Breast epithelium (tissue), 4 donors: Measurements from ENCODE around the gene UQCRQ. TPM values are rescaled to one million over a fixed set of nuclear protein-coding genes. Genes with fewer than 3 reads are reported as not detected.
"Not testable (repeated sequence)": the region's sequence is repeated elsewhere in the genome, so short reads cannot be mapped to it uniquely, and the experiment has no call there.

Source experiments
- DNase-seq, 2 donors: peaks; one replicate each; pipeline ENCODE4 v3.0.0-alpha.2; 2019; ENCODE audit warnings: low spot score in 2 of 2
- H3K27ac ChIP-seq, 2 donors: fragments of 200-600 bp; sonication (generic) in 1 of 2; one replicate each; pipeline ENCODE4 v1.5.1; 2016 to 2019; ENCODE audit warnings: mild to moderate bottlenecking in 1 of 2
- H3K27me3 ChIP-seq, 2 donors: fragments of 200-600 bp; sonication (generic) in 1 of 2; one replicate each; pipeline versions ENCODE4 v1.5.1 to v1.6.0; 2017 to 2019; ENCODE audit warnings: control low read depth in 1 of 2, mild to moderate bottlenecking in 1 of 2
- H3K36me3 ChIP-seq: fragments of 200-600 bp; one replicate; pipeline ENCODE4 v1.5.1; 2019
- H3K4me1 ChIP-seq, 2 donors: fragments of 200-600 bp; sonication (generic); one replicate each; pipeline ENCODE4 v1.5.1; 2016 to 2019; ENCODE audit warnings: control low read depth in 1 of 2
- H3K4me3 ChIP-seq, 3 donors: fragments of 200-600 bp; sonication (generic); 1 replicate in 2 of 3; 2 replicates in 1 of 3; pipeline ENCODE4 v1.5.1; 2016 to 2019; ENCODE audit warnings: mild to moderate bottlenecking in 3 of 3, moderate library complexity in 2 of 3
- H3K9me3 ChIP-seq, 2 donors: fragments of 200-600 bp; sonication (generic) in 1 of 2; one replicate each; pipeline ENCODE4 v1.5.1; 2016 to 2019; ENCODE audit warnings: control low read depth in 1 of 2
- CTCF ChIP-seq, 3 donors: fragments of 450-650 bp; IDR thresholded peaks; one replicate each; pipeline ENCODE4 v1.5.1; 2016 to 2017; ENCODE audit warnings: antibody characterized with exemption in 3 of 3, mild to moderate bottlenecking in 3 of 3, moderate library complexity in 3 of 3
- POLR2A ChIP-seq: fragments of 450-650 bp; IDR thresholded peaks from one replicate; pipeline ENCODE4 v1.6.1; 2016; ENCODE audit warnings: antibody characterized with exemption, mild to moderate bottlenecking, moderate library complexity
- POLR2AphosphoS5 ChIP-seq, 3 donors: sonication (generic); formaldehyde crosslinking; IDR thresholded peaks; one replicate each; pipeline ENCODE4 v1.6.1; 2017; ENCODE audit warnings: antibody characterized with exemption in 3 of 3
- intact Hi-C: fragments of 100-400 bp; cut with DNase I; formaldehyde crosslinking; loops from one replicate; pipeline ENCODE4 v1.15.1; 2023; ENCODE audit warnings: low total_unique reads
- total RNA-seq, 3 donors: library from RNA; depleted of rRNA; stranded (reverse); fragments of >200 nt; gene quantifications; one replicate each; pipeline ENCODE4 v1.1.0, GENCODE V29; 2016

UQCRQ gene
- total RNA-seq, 3 donors from 2014 or later: 106 to 184 (median 150) TPM

- intact Hi-C loops: no loop called here
- no peak overlapping the region for H3K27ac ChIP-seq
- TF ChIP-seq POLR2AphosphoS5 (IDR thresholded peaks at IDR 0.05): no peak
- TF ChIP-seq POLR2A: no peak
- no peak for TF ChIP-seq CTCF (IDR thresholded peaks at IDR 0.05)
- no peaks in the 10 kb centered on the region for H3K9me3 ChIP-seq
- DNase-seq: no peak
- H3K36me3 ChIP-seq: no peaks in the 10 kb centered on the region
- no peaks in the 10 kb centered on the region for H3K4me1 ChIP-seq
- no peaks in the 10 kb centered on the region for H3K27me3 ChIP-seq
- H3K4me3 ChIP-seq: no peak overlapping the region
Measured at GRCh38 chr5:132849347-132849746, 17.1 kb upstream of the UQCRQ start.

- H3K27ac ChIP-seq: no peak overlapping the region
- H3K36me3 ChIP-seq: no peaks in the 10 kb centered on the region
- DNase-seq: no peak
- intact Hi-C loops: no loop called here
- no peaks in the 10 kb centered on the region for H3K4me1 ChIP-seq
- TF ChIP-seq POLR2AphosphoS5 (IDR thresholded peaks at IDR 0.05) (no peak), CTCF (IDR thresholded peaks at IDR 0.05) (no peak), POLR2A (no peak)
- no peak overlapping the region for H3K4me3 ChIP-seq
- H3K9me3 ChIP-seq: no peaks in the 10 kb centered on the region
- H3K27me3 ChIP-seq: no peaks in the 10 kb centered on the region
Measured at GRCh38 chr5:132850066-132850465, 16.4 kb upstream of the UQCRQ start.

GRCh38 chr5:132853323-132853722 lies 13.1 kb upstream of the UQCRQ start:
- H3K4me1 ChIP-seq: no peaks in the 10 kb centered on the region
- H3K9me3 ChIP-seq: no peaks in the 10 kb centered on the region
- no peak overlapping the region for H3K4me3 ChIP-seq
- intact Hi-C loops: no loop called here
- no peak for TF ChIP-seq POLR2AphosphoS5 (IDR thresholded peaks at IDR 0.05)
- TF ChIP-seq POLR2A: no peak
- no peak for TF ChIP-seq CTCF (IDR thresholded peaks at IDR 0.05)
- H3K36me3 ChIP-seq: no peaks in the 10 kb centered on the region
- no peak overlapping the region for H3K27ac ChIP-seq
- DNase-seq: no peak
- no peaks in the 10 kb centered on the region for H3K27me3 ChIP-seq

- no peaks in the 10 kb centered on the region for H3K4me1 ChIP-seq
- no peak for TF ChIP-seq CTCF (IDR thresholded peaks at IDR 0.05)
- no peak for TF ChIP-seq POLR2A
- no peak for TF ChIP-seq POLR2AphosphoS5 (IDR thresholded peaks at IDR 0.05)
- no peaks in the 10 kb centered on the region for H3K27me3 ChIP-seq
Measured at GRCh38 chr5:132853790-132854189, 12.7 kb upstream of the UQCRQ start.

GRCh38 chr5:132854301-132854700 lies 12.1 kb upstream of the UQCRQ start:
- no peak overlapping the region for H3K4me3 ChIP-seq
- no peaks in the 10 kb centered on the region for H3K9me3 ChIP-seq
- intact Hi-C loops: no loop called here
- no peaks in the 10 kb centered on the region for H3K27me3 ChIP-seq
- TF ChIP-seq CTCF (IDR thresholded peaks at IDR 0.05) (no peak), POLR2AphosphoS5 (IDR thresholded peaks at IDR 0.05) (no peak), POLR2A (no peak)
- H3K36me3 ChIP-seq: no peaks in the 10 kb centered on the region
- H3K27ac ChIP-seq: no peak overlapping the region
- no peak for DNase-seq
- H3K4me1 ChIP-seq: no peaks in the 10 kb centered on the region

More at GRCh38 chr5:132853790-132854189, 12.7 kb upstream of the UQCRQ start:
- DNase-seq: no peak
- intact Hi-C loops: no loop called here
- Histone ChIP-seq H3K36me3 (no peaks in the 10 kb centered on the region), H3K27ac (no peak overlapping the region), H3K4me3 (no peak overlapping the region), H3K9me3 (no peaks in the 10 kb centered on the region)

- H3K27me3 ChIP-seq: not testable (repeated sequence)
Measured at GRCh38 chr5:132854992-132855391, 11.4 kb upstream of the UQCRQ start.

More at GRCh38 chr5:132854992-132855391, 11.4 kb upstream of the UQCRQ start:
- intact Hi-C loops, H3K27ac ChIP-seq, H3K4me1 ChIP-seq, H3K4me3 ChIP-seq, H3K9me3 ChIP-seq, DNase-seq, H3K36me3 ChIP-seq: not testable (repeated sequence)
